WTC11 (cell line): Measurements from ENCODE around the gene MEPCE. TPM values are rescaled to one million over a fixed set of nuclear protein-coding genes. Genes with fewer than 3 reads are reported as not detected.

Experiments used
- HMGXB4 ChIP-seq: sonication (generic); formaldehyde crosslinking; IDR thresholded peaks from 2 replicates; pipeline ENCODE4 v1.8.1; 2023; ENCODE audit warnings: mild to moderate bottlenecking, moderate library complexity, missing genetic modification reagents
- NFATC4 ChIP-seq: fragments of 250-450 bp; sonication (Bioruptor Pico); IDR thresholded peaks from 2 replicates; pipeline ENCODE4 v1.9.0; 2021; ENCODE audit warnings: mild to moderate bottlenecking
- ZBTB43 ChIP-seq: sonication (generic); formaldehyde crosslinking; IDR thresholded peaks from 2 replicates; pipeline ENCODE4 v1.8.1; 2023; ENCODE audit warnings: mild to moderate bottlenecking, missing genetic modification reagents
- ZNF423 ChIP-seq: fragments of 250-450 bp; sonication (Bioruptor Pico); IDR thresholded peaks from 2 replicates; pipeline ENCODE4 v2.1.2; 2022; ENCODE audit warnings: mild to moderate bottlenecking, moderate library complexity
- total RNA-seq: library from RNA; stranded (reverse); gene quantifications from 3 replicates; pipeline ENCODE4 v1.2.3, GENCODE V29; 2021
- TF ChIP-seq, protein P1 (sequence below): sonication (generic); formaldehyde crosslinking; IDR thresholded peaks from 2 replicates; pipeline ENCODE4 v1.8.0; 2022; ENCODE audit warnings: missing genetic modification reagents

Gene MEPCE
- total RNA-seq, 1 experiment from 2014 or later: 41.9 TPM

DNA sequence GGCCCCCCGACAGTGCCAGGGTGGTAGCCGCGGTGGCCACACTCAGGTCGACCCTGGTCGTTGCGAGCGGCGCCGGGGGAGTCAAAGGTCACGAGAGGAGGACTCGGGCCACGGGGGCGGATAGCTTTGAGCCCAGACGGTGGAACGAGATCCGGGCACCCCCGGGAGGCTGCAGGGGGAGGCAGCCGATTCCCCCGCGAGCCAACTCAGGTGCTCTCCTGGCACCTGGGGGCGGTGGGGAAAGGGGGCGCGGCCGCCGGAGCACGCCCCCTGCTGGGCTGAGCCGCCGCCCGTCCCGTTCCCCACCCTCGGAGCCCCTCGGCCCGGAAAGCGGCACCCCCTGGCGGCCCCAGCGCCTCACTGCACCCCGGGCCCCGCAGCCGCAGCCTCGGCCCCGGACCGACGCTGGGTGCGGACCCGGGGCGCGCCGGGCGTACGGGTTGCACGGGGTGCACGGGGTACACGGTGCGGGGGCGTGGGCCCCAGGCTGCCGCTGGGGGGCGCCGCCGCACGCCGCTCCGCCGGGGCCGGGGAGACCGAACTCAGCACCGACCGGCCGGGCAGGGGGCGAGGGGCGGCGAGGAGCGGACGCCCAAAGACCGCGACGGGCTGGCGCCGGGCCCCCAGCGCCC is 53.6 kb downstream of the MEPCE start (continued):
- peak; percentile 66; the same call in 1 of the 2 replicates for TF ChIP-seq HMGXB4
- TF ChIP-seq, protein P1, sequence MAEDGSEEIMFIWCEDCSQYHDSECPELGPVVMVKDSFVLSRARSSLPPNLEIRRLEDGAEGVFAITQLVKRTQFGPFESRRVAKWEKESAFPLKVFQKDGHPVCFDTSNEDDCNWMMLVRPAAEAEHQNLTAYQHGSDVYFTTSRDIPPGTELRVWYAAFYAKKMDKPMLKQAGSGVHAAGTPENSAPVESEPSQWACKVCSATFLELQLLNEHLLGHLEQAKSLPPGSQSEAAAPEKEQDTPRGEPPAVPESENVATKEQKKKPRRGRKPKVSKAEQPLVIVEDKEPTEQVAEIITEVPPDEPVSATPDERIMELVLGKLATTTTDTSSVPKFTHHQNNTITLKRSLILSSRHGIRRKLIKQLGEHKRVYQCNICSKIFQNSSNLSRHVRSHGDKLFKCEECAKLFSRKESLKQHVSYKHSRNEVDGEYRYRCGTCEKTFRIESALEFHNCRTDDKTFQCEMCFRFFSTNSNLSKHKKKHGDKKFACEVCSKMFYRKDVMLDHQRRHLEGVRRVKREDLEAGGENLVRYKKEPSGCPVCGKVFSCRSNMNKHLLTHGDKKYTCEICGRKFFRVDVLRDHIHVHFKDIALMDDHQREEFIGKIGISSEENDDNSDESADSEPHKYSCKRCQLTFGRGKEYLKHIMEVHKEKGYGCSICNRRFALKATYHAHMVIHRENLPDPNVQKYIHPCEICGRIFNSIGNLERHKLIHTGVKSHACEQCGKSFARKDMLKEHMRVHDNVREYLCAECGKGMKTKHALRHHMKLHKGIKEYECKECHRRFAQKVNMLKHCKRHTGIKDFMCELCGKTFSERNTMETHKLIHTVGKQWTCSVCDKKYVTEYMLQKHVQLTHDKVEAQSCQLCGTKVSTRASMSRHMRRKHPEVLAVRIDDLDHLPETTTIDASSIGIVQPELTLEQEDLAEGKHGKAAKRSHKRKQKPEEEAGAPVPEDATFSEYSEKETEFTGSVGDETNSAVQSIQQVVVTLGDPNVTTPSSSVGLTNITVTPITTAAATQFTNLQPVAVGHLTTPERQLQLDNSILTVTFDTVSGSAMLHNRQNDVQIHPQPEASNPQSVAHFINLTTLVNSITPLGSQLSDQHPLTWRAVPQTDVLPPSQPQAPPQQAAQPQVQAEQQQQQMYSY (CRISPR knock-in tag): no peak
- TF ChIP-seq ZNF423 (CRISPR knock-in tag): peak; percentile 77; the same call in 1 of the 2 replicates
- 0 out of 2 replicates have a peak, but pooled peaks have one; percentile 29 for TF ChIP-seq ZBTB43 (CRISPR knock-in tag)
- TF ChIP-seq NFATC4 (CRISPR knock-in tag): no peak

Other genes with a start within 250 kb of the MEPCE start
- 0.37 to 0.55 TPM in 2 of 3 replicates, not detected in the other for gene PVRIG, start 209.9 kb upstream of the MEPCE start, total RNA-seq
- gene SPDYE3, start 122.1 kb upstream of the MEPCE start, total RNA-seq: not detected in 3 replicates
- 30.2 to 35.8 TPM (median 30.7 TPM) in 3 replicates for gene PILRB, start 71.7 kb upstream of the MEPCE start, total RNA-seq
- 1.8 to 3.2 TPM (median 3.0 TPM) in 3 replicates for gene PILRA, start 56.3 kb upstream of the MEPCE start, total RNA-seq
- 1.4 to 1.5 TPM (median 1.4 TPM) in 3 replicates for gene ZCWPW1, start 1.1 kb upstream of the MEPCE start, total RNA-seq
- gene PPP1R35, start 6.7 kb downstream of the MEPCE start, total RNA-seq: 85.9 to 90.8 TPM (median 88.3 TPM) in 3 replicates
- 0.33 to 0.48 TPM (median 0.39 TPM) in 3 replicates for gene SPACDR, start 34.4 kb downstream of the MEPCE start, total RNA-seq
- gene TSC22D4, start 49.4 kb downstream of the MEPCE start, total RNA-seq: 27.5 to 34.5 TPM (median 29.7 TPM) in 3 replicates
- 6.2 to 7.6 TPM (median 6.7 TPM) in 3 replicates for gene NYAP1, start 54.1 kb downstream of the MEPCE start, total RNA-seq
- gene AGFG2, start 109.4 kb downstream of the MEPCE start, total RNA-seq: 6.4 to 7.4 TPM (median 7.4 TPM) in 3 replicates
- 9.3 to 11.7 TPM (median 9.7 TPM) in 3 replicates for gene SAP25, start 144.1 kb downstream of the MEPCE start, total RNA-seq
- gene LRCH4, start 156.3 kb downstream of the MEPCE start, total RNA-seq: 52.0 to 59.6 TPM (median 56.7 TPM) in 3 replicates
- gene FBXO24, start 156.5 kb downstream of the MEPCE start, total RNA-seq: 0.70 to 1.3 TPM (median 0.94 TPM) in 3 replicates
- gene PCOLCE, start 172.5 kb downstream of the MEPCE start, total RNA-seq: 53.5 to 74.8 TPM (median 70.4 TPM) in 3 replicates
- gene MOSPD3, start 182.7 kb downstream of the MEPCE start, total RNA-seq: 21.9 to 22.4 TPM (median 22.0 TPM) in 3 replicates
- gene TFR2, start 211.7 kb downstream of the MEPCE start, total RNA-seq: 5.7 to 7.1 TPM (median 5.8 TPM) in 3 replicates
- gene ACTL6B, start 226.6 kb downstream of the MEPCE start, total RNA-seq: 0.96 to 1.3 TPM (median 0.99 TPM) in 3 replicates
- gene GNB2, start 243.9 kb downstream of the MEPCE start, total RNA-seq: 182 to 194 TPM (median 184 TPM) in 3 replicates